K562 (cell line): ENCODE data around the gene GNB5. TPM values are rescaled to one million over a fixed set of nuclear protein-coding genes. Genes with fewer than 3 reads are reported as not detected.

Experiments used
- ATAC-seq: fragments of 200-7000 bp; cut with Tn5 transposase; 3 replicates; pipeline ENCODE4 v1.9.1; 2020; ENCODE audit warnings: moderate library complexity
- BruUV-seq: library from RNA; stranded (reverse); fragments of 400-500 nt; replicated peaks from 2 replicates; lab custom pipeline; 2021; lab: Mats Ljungman, UMichigan
- CTCF ChIA-PET: fragments of 300-600 bp; formaldehyde crosslinking; extraction: SDS; loops from one replicate; lab custom pipeline; 2021; ENCODE audit warnings: low intra/inter-chr PET ratio; lab: Yijun Ruan, JAX
- POLR2A ChIA-PET: fragments of 300-600, 350-650 bp; sonication (Branson Sonifier 250); formaldehyde crosslinking; extraction: SDS; loops from one replicate; lab custom pipeline; 2021; ENCODE audit warnings: antibody characterized with exemption, inconsistent platforms; lab: Yijun Ruan, JAX
- DNase-seq, 4 experiments: peaks; one replicate each; pipeline versions ENCODE4 v3.0.0 to v3.0.0-alpha.2; 2011 to 2018; ENCODE audit warnings: low spot score in 3 of 4, mixed read lengths in 3 of 4; ENCODE audit errors: extremely low read depth in 1 of 4
- FAIRE-seq: peaks from 2 replicates; lab custom pipeline; 2011; peaks lifted over from hg19 to GRCh38; lab: Jason Lieb, UNC
- H2AFZ ChIP-seq: 2 replicates; pipeline ENCODE4 v1.6.0; 2011; ENCODE audit warnings: low read depth, low read length, control low read depth, inconsistent platforms
- H3K27ac ChIP-seq: fragments of 200-600 bp; 3 replicates; pipeline ENCODE4 v1.8.0; 2011; ENCODE audit warnings: low read depth, mild to moderate bottlenecking, control low read depth, inconsistent platforms, low read length, moderate library complexity, mixed read lengths; ENCODE audit errors: extremely low read depth
- H3K27me3 ChIP-seq, 2 experiments: fragments of 300-600 bp in 1 of 2; 2 replicates in 1 of 2; 3 replicates in 1 of 2; pipeline versions ENCODE4 v1.6.0 to v1.8.0; 2011; ENCODE audit warnings: inconsistent platforms in 2 of 2, low read length in 2 of 2, mild to moderate bottlenecking in 1 of 2, mixed read lengths in 1 of 2, moderate library complexity in 1 of 2; ENCODE audit not compliant: control insufficient read depth in 2 of 2, insufficient read depth in 2 of 2
- H3K36me3 ChIP-seq: fragments of 300-600 bp; 3 replicates; pipeline ENCODE4 v1.8.0; 2011; ENCODE audit warnings: mild to moderate bottlenecking, low read length, inconsistent platforms; ENCODE audit not compliant: control insufficient read depth, insufficient read depth
- H3K4me1 ChIP-seq, 2 experiments: fragments of 200-600 bp in 1 of 2; replicated peaks in 1 of 2; 2 replicates in 1 of 2; 3 replicates in 1 of 2; pipeline versions ENCODE4 v1.5.1 to v1.8.0; 2011; ENCODE audit warnings: inconsistent platforms in 2 of 2, low read length in 2 of 2, mild to moderate bottlenecking in 1 of 2, mixed read lengths in 1 of 2, moderate library complexity in 1 of 2; ENCODE audit not compliant: control insufficient read depth in 2 of 2, insufficient read depth in 2 of 2
- H3K4me2 ChIP-seq: 2 replicates; pipeline ENCODE4 v1.6.1; 2011; ENCODE audit warnings: low read length, control low read depth, inconsistent platforms, mixed read lengths; ENCODE audit not compliant: insufficient read depth
- H3K4me3 ChIP-seq: fragments of 200-600 bp; sonication (generic), shearing (Covaris generic); 2 replicates; pipeline ENCODE4 v1.5.1; 2016; ENCODE audit warnings: control low read depth, inconsistent platforms
- H3K79me2 ChIP-seq: fragments of 200-600 bp; 3 replicates; pipeline ENCODE4 v1.8.0; 2011; ENCODE audit warnings: low read length, inconsistent platforms; ENCODE audit not compliant: control insufficient read depth, insufficient read depth
- H3K9ac ChIP-seq, 2 experiments: 2 replicates each; pipeline versions ENCODE4 v1.6.0 to v1.6.1; 2011; ENCODE audit warnings: low read depth in 2 of 2, low read length in 2 of 2, control low read depth in 1 of 2, inconsistent platforms in 1 of 2, mild to moderate bottlenecking in 1 of 2, mixed read lengths in 1 of 2; ENCODE audit not compliant: insufficient read depth in 1 of 2
- H3K9me1 ChIP-seq: one replicate; pipeline ENCODE4 v1.6.0; 2011; ENCODE audit warnings: inconsistent platforms, mild to moderate bottlenecking, low read length, moderate library complexity; ENCODE audit not compliant: control insufficient read depth, insufficient read depth
- H3K9me3 ChIP-seq: replicated peaks from 2 replicates; pipeline ENCODE4 v1.5.1; 2011; ENCODE audit warnings: low read depth, low read length, inconsistent platforms; ENCODE audit not compliant: control insufficient read depth, insufficient read depth
- H4K20me1 ChIP-seq: replicated peaks from 2 replicates; pipeline ENCODE4 v1.6.1; 2011; ENCODE audit warnings: low read length, inconsistent platforms, mixed read lengths; ENCODE audit not compliant: control insufficient read depth, insufficient read depth
- MBD1 ChIP-seq: fragments of 250-450 bp; sonication (Bioruptor Pico); IDR thresholded peaks from 2 replicates; pipeline ENCODE4 v1.8.0; 2022; ENCODE audit warnings: inconsistent platforms
- MIER1 ChIP-seq: fragments of 450-650 bp; IDR thresholded peaks from 2 replicates; pipeline ENCODE4 v1.6.1; 2016; ENCODE audit warnings: antibody characterized with exemption, mild to moderate bottlenecking, low read depth
- NONO ChIP-seq, 2 experiments: fragments of 200-400 bp in 1 of 2; fragments of 450-650 bp in 1 of 2; formaldehyde crosslinking in 1 of 2; IDR thresholded peaks; 2 replicates each; pipeline ENCODE4 v1.6.1; 2017; ENCODE audit warnings: low read depth in 2 of 2, mild to moderate bottlenecking in 2 of 2, moderate library complexity in 2 of 2, low read length in 1 of 2
- RUNX1 ChIP-seq: sonication (generic); IDR thresholded peaks from 2 replicates; pipeline ENCODE4 v1.6.1; 2016; ENCODE audit warnings: antibody characterized with exemption, low read depth
- ZNF644 ChIP-seq: fragments of 200-800 bp; sonication (Bioruptor generic); IDR thresholded peaks from 2 replicates; pipeline ENCODE4 v1.6.1; 2016; ENCODE audit warnings: low read depth, missing genetic modification characterization, missing compliant biosample characterization
- WGBS: fragments of 100-300 bp; shearing (Covaris generic); methylation state at CpG from one replicate; pipeline ENCODE4 v1.1.6; 2016; ENCODE audit warnings: low coverage, mixed read lengths; ENCODE audit not compliant: insufficient coverage; ENCODE audit errors: missing lambda C conversion rate; 5-methylcytosine and 5-hydroxymethylcytosine counted together
- in situ Hi-C: fragments of 300-500 bp; cut with MboI; formaldehyde crosslinking; loops from 4 replicates; pipeline ENCODE4 v1.15.0; 2018; ENCODE audit warnings: inconsistent platforms, mixed read lengths
- intact Hi-C: fragments of 100-400 bp; cut with micrococcal nuclease; formaldehyde crosslinking; loops from 2 replicates; pipeline ENCODE4 v1.14.2; 2022
- polyA plus RNA-seq, 8 experiments: library from polyadenylated mRNA; depleted of rRNA in 4 of 8; stranded (reverse) in 5 of 8; unstranded in 3 of 8; fragments of >200 nt; fragmentation: Nextera tagmentation in 2 of 8; fragmentation: Illumina TruSeq in 1 of 8; extraction: Ambion mirVana in 2 of 8; extraction: Trizol in 1 of 8; gene quantifications; 2 replicates each; pipeline versions ENCODE4 v1.2.1 to v1.2.3, GENCODE V29; 2011 to 2014; ENCODE audit warnings: inconsistent platforms in 1 of 8, missing spikeins in 1 of 8
- total RNA-seq, 7 experiments: library from RNA; depleted of rRNA in 6 of 7; stranded (reverse); fragments of >200 nt in 6 of 7; fragmentation: Illumina TruSeq in 2 of 7; extraction: Trizol in 2 of 7; gene quantifications; 2 replicates each; pipeline versions ENCODE4 v1.2.1 to v1.2.3, GENCODE V29; 2011 to 2021; ENCODE audit warnings: low replicate concordance in 1 of 7

Gene GNB5
- total and polyA plus RNA-seq, 9 of the 15 experiments (the other 6 are each of a cell fraction or from before 2014, with no cell fraction given) = 0.11 to 2.1 (median 0.77) TPM

GRCh38 chr15:52104532-52105004 is 86.6 kb downstream of the GNB5 start:
- no peak for TF ChIP-seq RUNX1
- no peak for TF ChIP-seq ZNF644 (tag)
- TF ChIP-seq MIER1 = no peak
- TF ChIP-seq MBD1 = no peak
- TF ChIP-seq NONO (IDR thresholded peaks at IDR 0.05; ENCODE audit: low read depth in 2 of 2, low read length in 1 of 2) = no peak
- Histone ChIP-seq H3K79me2 (no peaks in the 10 kb centered on the region), H3K36me3 (no peaks in the 10 kb centered on the region), H3K27me3 (0 out of 5 replicates have a peak, but pooled peaks cover 0 to 2% of the 10 kb centered on the region in 2 experiments), H3K9me1 (no peaks in the 10 kb centered on the region), H3K27ac (no peak overlapping the region), H3K4me1 (peaks cover 0 to 4% of the 10 kb centered on the region in 2 experiments; a peak in 3 of 5 replicates), H2AFZ (no peak overlapping the region), H4K20me1 (no peaks in the 10 kb centered on the region), H3K4me3 (no peak overlapping the region), H3K9ac (no peak overlapping the region), H3K4me2 (no peak overlapping the region), H3K9me3 (no peaks in the 10 kb centered on the region)
- intact Hi-C loops (loop anchor here (5.0 kb wide), 1 partner anchor 33 kb away; no protein-coding TSS in a partner anchor), in situ Hi-C loops (no loop called here)
- ATAC-seq (no peak), FAIRE-seq (no peak), DNase-seq (no peak)
- ChIA-PET CTCF (no interaction called here), POLR2A (no interaction called here)
- no TSS peak for BruUV-seq
- WGBS = 27% methylated on average over 5 of the region's 5 CpGs
